SU-DHL-6 (cell line): ENCODE data around the gene SDC1.

Experiments used
- EZH2phosphoT487 ChIP-seq: fragments of 200-600 bp; sonication (generic), shearing (Covaris generic); conservative IDR thresholded peaks from 2 replicates; pipeline ENCODE4 v1.6.1; 2018; ENCODE audit warnings: mild to moderate bottlenecking, antibody characterized with exemption, low read length, moderate library complexity, mixed read lengths
- TF ChIP-seq, protein P1 (sequence below): fragments of 200-600 bp; sonication (generic); IDR thresholded peaks from one replicate; pipeline ENCODE4 v1.5.1; 2017; ENCODE audit warnings: antibody characterized with exemption, mild to moderate bottlenecking, low read length, moderate library complexity; ENCODE audit not compliant: insufficient read depth, poor library complexity, severe bottlenecking

DNA sequence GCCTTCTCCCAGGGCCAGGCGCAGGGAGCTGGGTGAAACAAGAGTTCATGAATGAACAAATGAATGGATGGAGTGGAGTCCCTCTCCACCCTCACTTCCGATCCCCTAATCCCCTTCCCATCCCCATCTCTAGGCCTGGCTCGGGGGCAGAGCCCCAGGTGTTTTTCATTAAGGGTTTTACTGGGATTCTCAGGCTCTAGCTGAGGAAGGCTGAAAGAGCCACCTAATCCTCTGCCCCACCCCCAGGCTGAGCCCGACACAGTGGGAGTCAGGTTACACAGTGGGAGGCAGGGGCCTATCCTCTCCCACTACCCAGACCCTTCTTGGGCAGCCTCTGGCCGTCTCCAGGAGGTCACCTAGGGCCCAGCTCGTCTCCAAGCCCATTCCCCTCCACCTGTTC is 36.1 kb downstream of the SDC1 start:
- TF ChIP-seq, protein P1, sequence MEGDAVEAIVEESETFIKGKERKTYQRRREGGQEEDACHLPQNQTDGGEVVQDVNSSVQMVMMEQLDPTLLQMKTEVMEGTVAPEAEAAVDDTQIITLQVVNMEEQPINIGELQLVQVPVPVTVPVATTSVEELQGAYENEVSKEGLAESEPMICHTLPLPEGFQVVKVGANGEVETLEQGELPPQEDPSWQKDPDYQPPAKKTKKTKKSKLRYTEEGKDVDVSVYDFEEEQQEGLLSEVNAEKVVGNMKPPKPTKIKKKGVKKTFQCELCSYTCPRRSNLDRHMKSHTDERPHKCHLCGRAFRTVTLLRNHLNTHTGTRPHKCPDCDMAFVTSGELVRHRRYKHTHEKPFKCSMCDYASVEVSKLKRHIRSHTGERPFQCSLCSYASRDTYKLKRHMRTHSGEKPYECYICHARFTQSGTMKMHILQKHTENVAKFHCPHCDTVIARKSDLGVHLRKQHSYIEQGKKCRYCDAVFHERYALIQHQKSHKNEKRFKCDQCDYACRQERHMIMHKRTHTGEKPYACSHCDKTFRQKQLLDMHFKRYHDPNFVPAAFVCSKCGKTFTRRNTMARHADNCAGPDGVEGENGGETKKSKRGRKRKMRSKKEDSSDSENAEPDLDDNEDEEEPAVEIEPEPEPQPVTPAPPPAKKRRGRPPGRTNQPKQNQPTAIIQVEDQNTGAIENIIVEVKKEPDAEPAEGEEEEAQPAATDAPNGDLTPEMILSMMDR = no peak
- no peak for TF ChIP-seq EZH2phosphoT487
